OCI-LY3 (cell line): ENCODE measurements around the gene PRR14L.

Experiments used
- CTCF ChIP-seq: fragments of 200-600, 300-600 bp; sonication (generic); IDR thresholded peaks from 2 replicates; pipeline ENCODE4 v1.5.1; 2014; ENCODE audit warnings: antibody characterized with exemption, low read length, low read depth
- EZH2phosphoT487 ChIP-seq: fragments of 200-600 bp; shearing (Covaris generic); IDR thresholded peaks from 2 replicates; pipeline ENCODE4 v1.6.1; 2018; ENCODE audit warnings: antibody characterized with exemption, mixed run types, low read depth

GRCh38 chr22:31768422-31769059, 18.6 kb upstream of the PRR14L start:
- no peak for TF ChIP-seq CTCF
- no peak for TF ChIP-seq EZH2phosphoT487
